Vagina (tissue), 2 donors: ENCODE data around the gene PIP5K1B.

Experiments
- POLR2A ChIP-seq, 2 donors: fragments of 450-650 bp; IDR thresholded peaks; one replicate each; pipeline ENCODE4 v1.6.1; 2017; ENCODE audit warnings: antibody characterized with exemption in 2 of 2, mild to moderate bottlenecking in 2 of 2, moderate library complexity in 2 of 2
- TF ChIP-seq, protein P1 (sequence below), 3 experiments: fragments of 450-650 bp in 2 of 3; fragments of 200-600 bp in 1 of 3; sonication (generic) in 1 of 3; IDR thresholded peaks; one replicate each; pipeline ENCODE4 v1.5.1; 2017 to 2019; ENCODE audit warnings: antibody characterized with exemption in 3 of 3, mild to moderate bottlenecking in 2 of 3, moderate library complexity in 2 of 3

GRCh38 chr9:68949271-68950000 is 244.4 kb downstream of the PIP5K1B start:
- TF ChIP-seq, protein P1, sequence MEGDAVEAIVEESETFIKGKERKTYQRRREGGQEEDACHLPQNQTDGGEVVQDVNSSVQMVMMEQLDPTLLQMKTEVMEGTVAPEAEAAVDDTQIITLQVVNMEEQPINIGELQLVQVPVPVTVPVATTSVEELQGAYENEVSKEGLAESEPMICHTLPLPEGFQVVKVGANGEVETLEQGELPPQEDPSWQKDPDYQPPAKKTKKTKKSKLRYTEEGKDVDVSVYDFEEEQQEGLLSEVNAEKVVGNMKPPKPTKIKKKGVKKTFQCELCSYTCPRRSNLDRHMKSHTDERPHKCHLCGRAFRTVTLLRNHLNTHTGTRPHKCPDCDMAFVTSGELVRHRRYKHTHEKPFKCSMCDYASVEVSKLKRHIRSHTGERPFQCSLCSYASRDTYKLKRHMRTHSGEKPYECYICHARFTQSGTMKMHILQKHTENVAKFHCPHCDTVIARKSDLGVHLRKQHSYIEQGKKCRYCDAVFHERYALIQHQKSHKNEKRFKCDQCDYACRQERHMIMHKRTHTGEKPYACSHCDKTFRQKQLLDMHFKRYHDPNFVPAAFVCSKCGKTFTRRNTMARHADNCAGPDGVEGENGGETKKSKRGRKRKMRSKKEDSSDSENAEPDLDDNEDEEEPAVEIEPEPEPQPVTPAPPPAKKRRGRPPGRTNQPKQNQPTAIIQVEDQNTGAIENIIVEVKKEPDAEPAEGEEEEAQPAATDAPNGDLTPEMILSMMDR (IDR thresholded peaks at IDR 0.05), result no peak
- no peak for TF ChIP-seq POLR2A (IDR thresholded peaks at IDR 0.05)
